Measurements from ENCODE around the gene PREX1.

Gene PREX1

DNA sequence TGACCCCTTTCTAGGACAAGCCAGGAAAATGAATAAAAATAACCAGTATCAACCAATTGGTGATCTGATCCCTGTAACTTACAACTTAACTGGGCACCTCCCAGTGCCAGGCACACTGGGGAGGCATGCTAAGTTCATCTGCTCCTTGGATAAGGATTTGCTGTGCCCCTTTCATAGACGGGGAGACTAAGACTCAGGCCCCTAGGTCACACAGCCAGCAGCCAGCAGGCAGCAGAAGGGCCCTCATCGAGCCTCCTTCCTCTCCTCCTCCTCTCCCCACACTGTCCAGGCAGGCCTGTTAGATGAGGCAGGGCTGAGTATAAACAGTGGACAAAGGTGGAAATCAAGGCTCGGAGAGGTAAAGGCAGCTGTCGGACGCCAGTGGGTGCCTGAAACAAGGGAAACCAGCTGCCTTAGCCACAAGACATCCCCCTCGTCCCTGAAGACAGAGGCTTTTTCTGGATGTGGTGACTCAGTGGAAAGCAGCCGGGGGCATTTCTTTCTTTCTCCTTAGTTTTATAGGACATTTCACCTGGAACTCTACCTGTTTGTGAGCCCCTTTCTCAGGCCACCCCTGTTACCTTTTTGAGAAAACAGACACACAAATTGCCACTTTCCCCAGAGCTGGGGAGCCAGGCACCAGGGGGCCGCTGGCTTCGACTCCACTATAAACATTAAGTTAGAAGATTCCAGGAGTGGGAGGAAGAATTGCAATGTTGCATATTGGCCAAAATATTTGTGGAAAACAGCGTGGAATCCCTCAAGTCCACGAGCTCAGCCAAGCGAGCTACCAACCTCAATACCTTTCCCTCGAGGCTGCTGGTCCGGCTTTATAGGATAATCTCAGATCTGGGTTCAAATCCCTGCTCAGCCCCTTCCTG is 166.0 kb downstream of the PREX1 start:
- no peak for DNase-seq (ENCODE audit: low read depth, low spot score)

DNA sequence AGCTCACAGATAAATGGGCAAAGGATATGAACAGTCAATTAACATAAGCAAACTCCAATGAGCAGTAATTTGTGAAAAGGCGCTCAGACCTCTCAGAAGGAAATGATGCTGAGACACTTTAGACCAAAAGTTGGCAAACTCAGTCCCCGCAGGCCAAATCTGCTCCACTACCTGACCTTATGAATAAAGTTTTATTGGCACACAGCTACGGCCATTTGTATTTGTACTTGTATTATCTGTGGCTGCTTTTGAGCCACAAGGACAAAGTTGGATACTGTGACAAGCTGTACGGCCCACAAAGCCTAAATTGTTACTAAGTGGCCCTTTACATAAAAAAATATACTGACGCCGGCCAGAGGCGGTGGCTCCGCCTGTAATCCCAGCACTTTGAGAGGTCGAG is 167.0 kb downstream of the PREX1 start:
- no peak for DNase-seq (ENCODE audit: low read depth, low spot score)

DNA sequence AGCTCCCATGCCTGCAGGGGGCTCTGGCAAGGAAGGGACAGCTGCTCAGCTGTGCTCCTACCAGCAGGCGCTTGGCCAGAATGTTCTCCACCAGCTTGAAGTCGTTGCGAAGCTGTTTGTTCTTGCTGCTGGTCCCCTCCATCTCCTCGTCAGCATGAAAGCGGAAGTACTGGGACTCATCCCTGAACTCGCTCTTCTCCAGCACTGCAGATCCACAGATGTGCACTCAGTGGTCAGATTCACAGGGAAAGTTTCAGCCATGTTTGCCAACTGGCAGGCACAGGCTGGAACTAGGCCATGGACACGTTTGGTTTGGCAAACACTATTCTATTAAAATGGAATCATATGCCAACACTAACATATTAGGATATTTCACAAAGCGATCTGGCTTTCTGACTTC is 167.9 kb downstream of the PREX1 start:
- no peak for DNase-seq (ENCODE audit: low read depth, low spot score)

DNA sequence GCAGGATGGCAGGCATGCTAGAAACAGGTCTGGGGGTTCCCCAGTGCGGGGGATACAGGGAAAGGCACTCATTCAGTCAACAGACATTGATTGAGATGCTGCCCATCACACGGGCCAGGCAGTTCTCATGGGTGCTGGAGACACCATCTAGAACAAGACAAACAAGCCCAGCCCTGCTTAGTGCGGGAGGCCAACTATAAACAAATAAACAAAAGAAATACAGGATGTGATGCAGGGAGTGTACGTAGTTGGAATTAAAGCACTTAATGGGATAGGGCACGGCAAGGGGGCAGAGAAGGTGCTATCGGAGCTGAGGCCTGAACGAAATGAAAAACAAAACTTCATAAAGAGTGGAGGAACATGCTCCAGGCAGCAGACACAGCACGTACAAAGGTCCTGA is 169.3 kb downstream of the PREX1 start:
- DNase-seq (ENCODE audit: low read depth, low spot score): no peak

DNA sequence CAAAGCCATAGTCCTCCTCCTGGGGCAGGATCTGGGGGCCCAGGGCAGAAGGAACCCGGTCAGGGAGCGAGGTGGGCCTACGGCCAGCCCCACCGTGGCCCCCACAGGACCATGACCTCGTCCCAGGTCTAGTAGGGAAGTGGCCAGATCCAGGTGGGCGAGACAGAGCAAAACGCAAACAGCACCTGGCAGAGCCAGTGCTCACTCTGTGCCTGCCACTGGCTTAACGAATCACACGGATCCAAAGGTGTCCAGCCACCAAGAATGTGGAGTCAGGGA is 169.7 kb downstream of the PREX1 start:
- no peak for DNase-seq (ENCODE audit: low read depth, low spot score)

DNA sequence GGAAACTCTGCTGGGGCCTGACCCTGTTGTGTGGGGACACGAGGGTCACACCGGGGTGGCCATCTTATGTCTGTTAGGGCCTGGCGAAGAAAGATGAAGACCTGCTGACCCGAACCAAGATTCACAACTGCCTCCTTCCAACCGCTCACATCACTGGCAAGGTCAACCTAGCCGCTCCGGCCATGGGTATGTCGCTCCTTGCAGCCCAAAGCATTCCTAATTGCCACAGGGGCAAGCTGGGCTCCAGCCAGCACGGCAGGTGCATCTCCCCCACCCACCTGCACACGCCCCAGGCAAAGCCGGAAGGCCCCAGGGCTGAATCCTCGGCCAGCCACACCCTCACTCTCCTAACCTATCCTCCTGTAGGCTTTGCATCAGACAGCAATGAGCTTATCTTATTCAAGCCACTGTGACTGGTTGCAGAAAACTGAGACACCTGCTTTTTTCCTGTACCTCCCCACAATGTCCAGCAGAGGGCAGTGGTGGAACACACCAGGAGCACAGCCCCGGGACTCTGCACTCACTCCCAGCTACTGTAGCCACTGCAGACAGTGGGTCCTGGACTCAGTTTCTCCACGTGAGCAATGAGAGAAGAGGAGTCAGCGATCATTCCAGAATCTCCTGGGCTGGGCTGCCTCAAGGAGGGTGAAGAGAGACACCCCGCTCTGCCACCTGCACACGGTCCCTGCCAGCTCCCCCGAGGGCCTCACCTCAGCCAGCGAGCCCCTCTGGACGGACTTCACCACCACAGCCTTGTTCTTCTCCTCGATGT is 170.2 kb downstream of the PREX1 start:
- peak; percentile 92 for DNase-seq (ENCODE audit: low read depth, low spot score)

DNA sequence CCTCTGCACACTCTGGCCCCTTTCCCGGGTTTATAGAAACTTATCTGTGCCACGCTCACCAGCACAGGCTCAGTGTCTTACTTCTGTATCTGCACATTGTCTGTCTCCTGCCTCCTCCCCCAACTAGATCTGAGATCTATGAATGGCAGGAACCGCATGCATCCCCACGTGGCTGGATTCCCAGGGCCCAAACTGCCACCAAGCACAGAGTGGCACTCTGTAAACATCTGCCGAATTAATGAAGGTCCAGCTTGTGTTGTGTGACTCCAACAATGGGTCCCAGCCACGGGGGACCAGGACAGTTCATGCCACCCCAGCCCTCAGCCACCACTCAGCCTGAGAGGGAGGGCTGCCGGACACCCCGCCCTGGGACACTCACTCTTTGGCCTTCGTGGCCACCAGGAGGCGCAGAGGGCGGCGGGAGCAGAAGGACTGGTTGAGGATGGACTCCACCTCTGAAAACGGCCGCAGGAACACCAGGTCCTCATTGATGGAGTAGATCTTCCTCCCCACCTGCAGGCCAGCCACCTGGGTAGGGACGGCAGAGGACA is 171.1 kb downstream of the PREX1 start:
- peak; percentile 67 for DNase-seq (ENCODE audit: low read depth, low spot score)

DNA sequence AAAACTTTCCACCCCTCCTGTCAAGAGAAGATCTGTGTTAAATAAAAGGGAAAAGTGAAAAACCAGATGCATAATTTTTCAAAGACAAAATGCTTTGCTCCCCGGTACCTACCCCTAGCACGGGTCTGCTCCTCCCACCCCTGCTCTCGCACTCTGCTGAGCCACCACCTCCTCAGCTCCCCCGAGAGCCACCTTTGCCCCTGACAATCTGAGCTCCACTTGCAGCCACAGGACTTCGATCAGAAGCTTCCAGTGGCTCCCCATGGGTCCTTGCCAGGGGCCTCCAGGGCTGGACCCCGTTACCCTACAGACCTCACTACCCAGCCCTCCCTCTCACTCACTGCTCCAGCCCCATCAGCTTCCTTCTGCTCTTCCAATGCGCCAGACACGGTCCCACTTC is 171.7 kb downstream of the PREX1 start:
- no peak for DNase-seq (ENCODE audit: low read depth, low spot score)

DNA sequence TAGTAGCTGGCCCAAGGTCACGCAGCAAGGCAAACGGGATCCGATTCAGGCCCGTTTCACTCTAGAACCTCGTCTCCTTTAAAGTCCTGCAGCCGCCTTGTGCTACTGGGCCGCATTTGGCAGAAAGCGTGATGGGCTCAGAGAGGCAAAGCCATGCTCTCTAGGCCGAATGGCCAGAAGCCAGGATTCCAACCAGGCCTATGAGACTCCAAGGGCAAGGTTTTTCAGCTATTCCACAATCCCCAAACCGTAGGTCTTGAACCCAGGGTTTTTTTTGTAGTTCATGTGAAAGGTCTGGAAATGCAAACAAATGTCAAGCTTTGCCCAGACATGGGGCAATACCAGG is 174.1 kb downstream of the PREX1 start:
- no peak for DNase-seq (ENCODE audit: low read depth, low spot score)

DNA sequence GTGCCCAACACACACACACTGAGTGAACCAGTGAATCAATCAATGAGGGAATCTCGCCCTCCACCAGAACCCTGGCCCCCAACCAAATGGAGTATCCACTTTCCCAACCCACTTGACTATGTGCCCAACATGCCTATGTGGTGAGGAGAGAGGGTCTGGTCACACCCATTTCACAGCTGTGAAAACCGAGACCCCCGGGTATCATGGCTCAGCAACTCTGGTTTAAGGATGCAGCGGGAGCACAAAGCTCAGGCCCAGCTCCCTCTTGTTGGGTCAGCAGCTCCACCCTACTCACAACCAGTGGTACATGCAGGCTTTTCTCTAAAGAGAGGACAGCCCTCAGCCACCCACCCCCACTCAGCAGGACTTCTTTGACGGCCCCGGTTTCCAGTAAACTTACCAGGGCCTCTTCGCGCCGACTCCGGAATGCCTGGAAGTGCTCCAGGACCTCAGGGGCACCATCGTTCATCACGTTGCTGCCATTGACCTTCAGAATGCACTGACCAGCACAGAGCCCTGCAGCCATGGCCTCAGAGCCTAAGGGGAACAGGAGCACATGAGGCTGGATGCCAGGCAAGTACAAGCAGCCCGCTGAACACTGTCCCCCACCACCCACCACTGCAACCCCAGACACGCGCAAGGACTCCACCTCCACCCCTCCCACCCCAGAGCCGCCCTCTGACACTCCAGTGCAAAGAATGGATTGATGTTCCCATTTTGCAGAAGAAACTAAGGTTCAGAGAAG is 174.7 kb downstream of the PREX1 start:
- DNase-seq (ENCODE audit: low read depth, low spot score): no peak

DNA sequence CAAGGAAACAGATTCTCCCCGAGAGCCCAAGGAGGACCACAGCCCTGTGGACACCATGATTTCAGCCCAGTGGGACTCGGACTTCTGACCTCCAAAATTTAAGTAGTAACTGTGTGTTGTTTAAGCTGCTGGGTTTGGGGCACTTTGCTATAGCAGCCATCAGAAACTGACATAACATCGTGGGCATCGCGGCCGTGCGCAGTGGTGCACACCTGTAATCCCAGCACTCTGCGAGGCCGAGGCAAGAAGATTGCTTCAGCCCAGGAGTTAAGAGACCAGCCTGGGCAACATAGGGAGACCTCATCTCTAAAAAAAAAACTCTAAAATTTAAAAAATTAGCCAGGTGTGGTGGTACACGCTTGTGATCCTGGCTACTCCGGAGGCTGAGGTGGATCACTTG is 175.8 kb downstream of the PREX1 start:
- no peak for DNase-seq (ENCODE audit: low read depth, low spot score)

DNA sequence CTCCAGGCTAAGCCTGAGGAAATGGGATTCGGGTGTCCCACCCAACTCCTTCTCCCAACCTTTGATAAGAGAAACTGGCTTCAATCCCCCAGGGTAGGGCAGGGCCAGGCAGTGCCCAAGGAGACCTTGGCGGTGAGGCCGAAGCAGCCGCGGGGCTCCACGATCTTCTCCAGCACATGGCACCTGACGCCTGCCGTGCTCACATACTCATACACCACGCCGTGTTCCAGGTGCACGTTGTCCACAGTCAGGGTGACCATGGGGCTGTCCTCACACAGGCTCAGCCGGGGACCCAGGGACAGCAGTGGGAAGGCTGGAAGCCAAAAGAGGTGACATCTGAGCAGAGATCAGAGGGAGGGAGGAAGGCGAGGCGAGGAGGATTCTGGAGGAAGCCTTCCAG is 176.5 kb downstream of the PREX1 start:
- no peak for DNase-seq (ENCODE audit: low read depth, low spot score)

DNA sequence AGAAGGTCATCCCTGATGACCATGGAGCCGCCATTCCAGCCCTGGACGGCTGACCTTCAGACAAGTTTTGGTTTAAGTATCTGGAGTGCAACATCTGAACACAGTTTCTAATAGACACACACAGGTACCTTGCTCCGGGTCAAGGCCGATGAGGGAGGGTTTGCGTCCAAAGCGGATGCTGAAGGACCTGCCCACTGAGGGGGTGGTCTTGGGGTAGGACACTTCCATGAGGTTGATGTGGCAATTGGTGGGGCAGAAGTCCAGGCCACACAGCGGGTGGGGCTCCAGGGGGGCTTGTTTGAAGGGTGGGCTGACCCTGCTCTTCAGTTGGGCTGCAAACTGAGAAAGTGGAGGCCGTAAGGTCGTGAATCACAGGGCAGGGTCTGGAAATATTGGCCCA is 177.9 kb downstream of the PREX1 start:
- DNase-seq (ENCODE audit: low read depth, low spot score): no peak

DNA sequence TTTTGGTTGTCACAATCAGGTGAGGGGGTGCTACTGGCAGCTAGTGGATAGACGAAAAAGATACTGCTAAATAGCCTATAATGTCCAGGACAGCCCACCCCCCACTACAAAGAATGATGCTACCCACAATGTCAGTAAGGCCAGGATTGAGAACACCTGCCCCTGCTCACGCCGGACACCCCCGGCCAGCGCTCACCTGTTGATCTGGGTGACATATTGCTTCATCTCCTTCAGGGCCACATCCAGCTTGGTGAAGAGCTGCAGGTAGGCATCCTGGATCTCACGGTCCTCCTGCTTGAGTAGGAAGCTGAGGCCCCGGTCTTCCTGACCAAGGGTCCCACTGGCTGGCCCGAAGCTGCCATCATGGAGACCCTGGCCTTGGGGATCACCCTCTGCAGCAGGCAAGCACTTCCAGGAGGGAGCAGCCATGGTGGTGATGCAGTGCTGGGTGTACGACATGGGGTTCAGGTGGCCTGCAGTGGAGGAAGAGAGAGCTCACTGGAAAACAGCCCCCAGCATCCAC is 178.6 kb downstream of the PREX1 start:
- no peak for DNase-seq (ENCODE audit: low read depth, low spot score)

DNA sequence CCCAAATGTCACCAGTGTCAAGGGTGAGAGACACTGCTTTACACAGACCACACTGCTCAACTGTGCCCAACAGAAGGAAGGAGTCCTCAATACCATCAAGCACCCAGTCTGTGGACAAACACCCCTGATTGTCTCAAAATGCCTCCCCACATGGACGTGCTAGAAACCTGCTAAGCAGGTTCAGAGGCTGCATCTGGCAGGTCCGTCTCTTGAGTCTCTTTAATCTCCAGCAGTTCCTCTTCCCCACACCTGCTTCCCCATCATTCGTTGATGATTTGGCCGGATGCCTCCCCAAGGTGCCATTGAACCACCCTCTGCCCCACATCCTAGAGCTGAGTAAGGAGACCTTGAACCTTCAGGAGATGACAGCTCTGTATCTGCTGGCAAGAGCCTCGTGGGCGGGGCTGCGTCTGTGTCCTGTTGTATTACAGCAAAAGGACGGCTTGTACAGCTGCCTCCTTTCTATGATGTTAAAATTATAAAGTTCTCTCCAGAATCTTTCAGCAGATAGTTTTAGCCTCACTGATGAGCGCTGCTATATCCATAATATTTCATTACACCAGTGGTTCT is 179.2 kb downstream of the PREX1 start:
- no peak for DNase-seq (ENCODE audit: low read depth, low spot score)

DNA sequence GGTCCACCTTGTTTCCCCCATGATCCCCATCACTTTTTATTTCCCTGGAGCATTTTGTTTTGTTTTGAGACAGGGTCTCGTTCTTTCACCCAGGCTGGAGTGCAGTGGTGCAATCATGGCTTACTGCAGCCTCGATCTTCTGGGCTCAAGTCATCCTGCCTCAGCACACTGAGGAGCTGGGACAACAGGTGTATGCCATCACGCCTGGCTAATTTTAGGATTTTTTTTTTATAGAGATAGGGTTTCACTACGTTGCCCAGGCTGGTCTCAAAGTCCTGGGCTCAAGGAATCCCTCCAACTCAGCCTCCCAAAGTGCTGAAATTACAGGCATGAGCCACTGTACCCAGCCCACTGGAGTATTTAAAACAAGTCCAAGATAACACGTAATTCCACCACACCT is 179.9 kb downstream of the PREX1 start:
- no peak for DNase-seq (ENCODE audit: low read depth, low spot score)

DNA sequence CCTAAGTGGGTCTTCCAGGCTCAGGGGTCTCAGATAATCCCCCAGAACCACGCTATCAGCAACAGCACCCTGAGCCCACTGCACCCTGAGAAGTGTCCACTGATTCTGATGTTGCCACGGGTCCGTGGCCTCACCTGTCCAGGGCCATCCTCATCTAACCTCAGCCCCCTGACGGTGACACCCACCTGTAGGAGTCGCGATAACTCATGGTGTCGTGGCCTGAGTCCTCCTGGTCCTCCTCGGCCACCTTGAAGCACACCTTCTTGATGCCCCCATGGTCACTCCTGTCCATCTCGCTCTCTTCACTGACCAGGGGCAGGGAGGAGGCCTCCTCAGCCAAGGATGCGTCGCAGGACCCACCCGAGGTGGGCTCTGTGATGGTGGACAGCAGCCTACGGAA is 182.1 kb downstream of the PREX1 start:
- DNase-seq (ENCODE audit: low read depth, low spot score): no peak

DNA sequence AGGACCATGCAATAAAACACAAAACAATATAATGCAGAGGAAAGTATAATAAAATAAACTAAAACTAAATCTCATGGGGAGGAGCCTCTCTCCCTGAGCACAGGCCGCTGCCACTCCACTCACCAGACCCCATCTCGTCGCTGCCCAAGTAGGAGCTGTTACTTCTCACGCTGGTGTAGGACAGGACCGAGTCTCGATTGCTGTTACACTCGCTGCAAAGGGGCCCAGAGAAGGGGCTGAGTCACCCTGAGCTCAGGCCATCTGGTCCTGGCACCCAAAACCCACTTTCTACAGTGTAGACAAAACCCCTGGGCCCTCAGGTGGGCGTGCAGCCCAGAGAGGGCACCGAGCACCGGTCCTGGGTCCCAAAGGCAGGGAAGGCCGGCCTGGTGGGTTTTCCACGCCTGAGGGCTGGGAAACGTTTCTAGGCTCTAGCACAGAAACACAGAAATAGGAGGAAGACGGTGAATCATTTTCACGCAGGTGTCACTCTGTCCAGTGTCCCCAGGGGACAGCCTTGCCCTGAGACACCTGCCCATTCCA is 183.4 kb downstream of the PREX1 start:
- no peak for DNase-seq (ENCODE audit: low read depth, low spot score)

DNA sequence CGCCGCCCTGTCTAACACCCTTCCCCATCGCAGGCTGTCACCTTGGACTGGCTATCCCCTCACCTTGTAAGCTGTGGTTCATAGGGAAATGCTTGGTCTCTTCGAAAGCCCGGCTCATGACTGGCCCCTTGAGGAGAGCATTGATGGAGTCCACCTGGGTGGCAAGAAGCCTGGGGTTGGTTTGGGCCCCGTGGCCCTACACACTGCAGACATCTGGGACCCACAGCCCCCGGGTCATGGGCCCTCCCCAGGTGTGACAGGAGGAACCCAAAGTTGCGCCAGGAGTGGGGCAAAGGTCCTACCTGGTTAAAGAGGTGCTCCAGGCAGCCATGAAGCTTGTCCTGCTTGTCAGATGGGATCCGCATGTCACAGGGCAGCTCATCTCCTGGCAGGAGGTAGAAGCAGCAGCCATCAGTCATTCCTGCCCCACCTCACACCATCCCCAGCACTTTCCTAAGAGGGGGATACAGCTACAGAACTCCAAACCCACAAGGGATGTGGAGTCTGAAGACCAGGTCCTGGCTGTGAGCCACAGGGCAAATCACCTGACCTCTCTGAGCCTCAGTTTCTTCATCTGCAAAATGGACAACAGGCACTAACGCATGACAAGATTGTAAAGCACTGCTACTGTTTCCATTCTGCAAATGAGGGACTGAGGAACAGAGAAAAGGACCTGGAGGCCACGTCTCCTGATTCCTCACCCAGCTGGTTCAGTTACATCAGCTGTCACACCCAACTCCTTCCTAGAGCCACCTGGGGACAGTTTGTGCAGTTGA is 185.5 kb downstream of the PREX1 start:
- no peak for DNase-seq (ENCODE audit: low read depth, low spot score)

DNA sequence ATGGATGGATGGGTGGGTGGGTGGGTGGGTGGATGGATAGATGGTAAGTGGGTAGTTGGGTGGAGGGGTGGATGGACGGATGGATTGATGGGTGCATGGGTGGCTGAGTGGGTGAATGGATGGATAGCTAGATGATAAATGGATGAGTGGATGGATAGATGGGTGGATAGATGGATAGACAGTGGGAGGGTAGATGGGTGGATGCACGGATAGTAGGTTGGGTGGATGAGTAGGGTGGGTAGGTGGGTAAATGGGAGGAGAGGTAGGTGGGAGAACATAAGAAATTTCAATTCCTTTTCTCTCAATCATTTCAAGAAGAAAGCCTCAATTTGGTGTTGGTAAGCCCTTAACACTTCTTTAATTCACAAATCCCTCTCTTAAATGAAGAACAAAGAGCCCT is 186.9 kb downstream of the PREX1 start:
- no peak for DNase-seq (ENCODE audit: low read depth, low spot score)

DNA sequence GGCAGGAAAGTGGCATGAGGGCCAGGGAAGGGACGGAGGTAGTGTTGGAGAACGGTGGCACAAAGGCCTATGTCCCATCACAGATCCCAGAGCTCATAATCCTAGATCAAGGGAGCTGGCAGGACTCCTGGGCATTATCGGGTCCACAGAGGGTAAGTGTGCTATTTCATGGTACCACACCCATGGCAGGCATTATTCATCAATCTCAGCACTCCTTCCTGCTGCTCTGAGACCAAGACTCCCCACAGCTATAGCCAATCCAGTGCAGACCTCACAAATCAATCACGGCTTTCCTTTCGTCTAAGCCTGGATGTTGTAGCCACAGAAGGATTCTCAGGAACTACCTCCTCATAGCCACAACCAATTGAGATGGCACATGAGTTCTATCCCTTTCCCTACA is 187.9 kb downstream of the PREX1 start:
- DNase-seq (ENCODE audit: low read depth, low spot score): no peak

Data from ELF-1 (cell line).